Activated naive CD4-positive, alpha-beta T cell (primary cell): Measurements from ENCODE around the gene FIBP.

ENCODE experiments used
- DNase-seq, 4 experiments: peaks; one replicate each; lab custom pipeline; 2025; lab: John Stamatoyannopoulos, UW

Gene FIBP

GRCh38 chr11:65870706-65871681 lies 17.3 kb downstream of the FIBP start:
- no peak for DNase-seq

DNA sequence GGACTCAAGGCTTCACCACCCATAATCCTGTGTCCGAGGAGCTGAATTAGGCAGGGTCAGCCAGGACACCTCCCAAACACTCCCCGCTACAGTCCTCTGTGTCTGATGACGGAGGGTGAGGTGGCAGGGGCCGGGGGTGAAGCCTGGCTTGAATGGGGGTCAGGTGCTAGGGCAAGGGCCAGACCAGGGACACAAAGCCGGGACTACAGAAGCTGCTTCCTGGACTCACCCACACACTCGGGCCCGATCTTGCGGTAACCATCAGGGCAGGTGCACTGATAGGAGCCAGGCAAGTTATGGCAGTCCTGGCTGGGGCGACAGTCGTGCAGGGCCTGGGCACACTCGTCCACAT lies 18.0 kb downstream of the FIBP start:
- no peak for DNase-seq

- DNase-seq: no peak
Observed at GRCh38 chr11:65869643-65870306, 18.5 kb downstream of the FIBP start.

- DNase-seq: no peak
Observed at GRCh38 chr11:65868907-65869306, 19.4 kb downstream of the FIBP start.

DNA sequence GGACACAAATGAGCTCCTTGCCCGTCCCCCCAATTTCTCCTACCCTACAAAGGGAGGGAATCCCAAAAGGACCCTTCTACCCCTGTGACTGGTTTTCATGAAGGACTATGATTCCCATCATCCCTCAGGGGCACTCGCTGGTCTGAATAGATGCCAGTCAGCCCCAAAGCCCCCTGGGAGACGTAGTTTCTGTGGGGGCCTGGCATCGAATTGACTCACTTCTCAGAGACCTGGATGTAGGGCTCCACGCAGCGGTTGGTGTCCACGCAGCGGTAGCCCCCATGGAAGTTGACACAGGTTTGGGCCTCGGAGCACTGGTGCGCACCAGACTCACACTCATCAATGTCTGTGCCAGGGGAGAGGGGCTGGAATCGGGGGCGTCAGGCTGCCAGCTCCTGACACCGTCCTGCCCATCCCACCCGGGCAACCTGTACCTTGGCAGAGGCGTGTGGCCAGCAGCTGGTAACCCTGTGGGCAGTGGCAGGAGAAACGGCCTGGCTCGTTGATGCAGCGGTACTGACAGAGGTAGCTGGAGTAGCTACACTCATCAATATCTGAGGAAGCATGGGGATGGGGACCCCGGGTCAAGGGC lies 20.1 kb downstream of the FIBP start:
- no peak for DNase-seq

- DNase-seq: no peak
Observed at GRCh38 chr11:65867284-65868071, 20.8 kb downstream of the FIBP start.

GRCh38 chr11:65866509-65867283 lies 21.6 kb downstream of the FIBP start:
- DNase-seq: no peak

DNA sequence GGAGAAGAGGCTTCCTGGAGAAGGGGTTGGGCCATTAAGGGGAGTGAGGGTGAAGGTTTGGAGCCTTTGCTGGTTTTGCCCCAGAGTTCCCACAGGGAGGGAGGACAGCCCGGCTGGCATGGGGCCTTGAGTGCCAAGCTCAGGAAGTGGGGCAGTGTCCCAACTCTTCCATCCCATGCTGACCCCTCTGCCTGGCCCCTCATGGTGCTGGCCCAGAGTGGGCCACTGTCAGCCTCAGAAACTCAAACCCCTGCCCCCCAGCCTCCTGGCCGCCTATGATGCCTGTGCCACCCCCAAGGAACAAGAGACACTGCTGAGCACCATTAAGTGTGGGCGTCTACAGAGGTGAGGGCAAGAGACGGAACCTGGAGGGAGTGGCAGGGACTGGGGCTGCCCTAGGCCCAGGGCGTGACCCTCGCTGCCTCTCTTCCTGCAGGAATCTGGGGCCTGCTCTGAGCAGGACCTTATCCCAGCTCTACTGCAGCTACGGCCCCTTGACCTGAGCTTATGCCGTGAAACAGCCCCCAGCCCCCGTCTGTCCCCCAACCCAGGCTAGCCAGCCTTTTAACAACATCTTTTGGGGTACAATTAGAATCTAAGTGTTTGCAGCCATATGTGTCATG lies 22.6 kb downstream of the FIBP start:
- DNase-seq: no peak

DNA sequence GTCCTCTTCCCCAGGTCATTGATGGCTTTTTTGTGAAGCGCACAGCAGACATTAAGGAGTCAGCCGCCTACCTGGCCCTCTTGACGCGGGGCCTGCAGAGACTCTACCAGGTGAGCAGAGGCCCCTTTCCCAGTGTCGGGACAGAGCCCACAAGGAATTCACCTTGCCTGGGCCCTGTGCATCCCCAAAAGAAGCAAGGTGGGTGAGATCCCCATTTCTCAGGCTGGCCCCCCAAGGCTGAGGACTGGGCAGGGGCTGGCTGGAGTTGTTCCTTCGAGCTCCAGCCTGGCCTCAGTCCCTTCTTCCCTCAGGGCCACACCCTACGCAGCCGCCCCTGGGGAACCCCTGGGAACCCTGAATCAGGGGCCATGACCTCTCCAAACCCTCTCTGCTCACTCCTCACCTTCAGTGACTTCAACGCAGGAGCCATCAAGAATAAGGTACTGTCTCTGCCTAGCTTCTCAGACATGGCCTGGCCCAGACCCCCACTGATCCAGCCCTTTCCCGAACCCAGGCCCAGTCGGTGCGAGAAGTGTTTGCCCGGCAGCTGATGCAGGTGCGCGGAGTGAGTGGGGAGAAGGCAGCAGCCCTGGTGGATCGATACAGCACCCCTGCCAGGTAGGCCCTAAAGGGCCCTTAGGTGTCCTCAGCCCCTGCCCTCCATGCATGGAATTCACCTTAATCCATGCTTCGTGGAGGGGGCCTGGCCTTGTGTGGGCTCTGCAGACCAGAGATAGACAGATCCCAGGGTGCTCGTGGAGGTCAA lies 23.4 kb downstream of the FIBP start:
- DNase-seq: no peak

GRCh38 chr11:65863889-65864705 lies 24.2 kb downstream of the FIBP start:
- no peak for DNase-seq

DNA sequence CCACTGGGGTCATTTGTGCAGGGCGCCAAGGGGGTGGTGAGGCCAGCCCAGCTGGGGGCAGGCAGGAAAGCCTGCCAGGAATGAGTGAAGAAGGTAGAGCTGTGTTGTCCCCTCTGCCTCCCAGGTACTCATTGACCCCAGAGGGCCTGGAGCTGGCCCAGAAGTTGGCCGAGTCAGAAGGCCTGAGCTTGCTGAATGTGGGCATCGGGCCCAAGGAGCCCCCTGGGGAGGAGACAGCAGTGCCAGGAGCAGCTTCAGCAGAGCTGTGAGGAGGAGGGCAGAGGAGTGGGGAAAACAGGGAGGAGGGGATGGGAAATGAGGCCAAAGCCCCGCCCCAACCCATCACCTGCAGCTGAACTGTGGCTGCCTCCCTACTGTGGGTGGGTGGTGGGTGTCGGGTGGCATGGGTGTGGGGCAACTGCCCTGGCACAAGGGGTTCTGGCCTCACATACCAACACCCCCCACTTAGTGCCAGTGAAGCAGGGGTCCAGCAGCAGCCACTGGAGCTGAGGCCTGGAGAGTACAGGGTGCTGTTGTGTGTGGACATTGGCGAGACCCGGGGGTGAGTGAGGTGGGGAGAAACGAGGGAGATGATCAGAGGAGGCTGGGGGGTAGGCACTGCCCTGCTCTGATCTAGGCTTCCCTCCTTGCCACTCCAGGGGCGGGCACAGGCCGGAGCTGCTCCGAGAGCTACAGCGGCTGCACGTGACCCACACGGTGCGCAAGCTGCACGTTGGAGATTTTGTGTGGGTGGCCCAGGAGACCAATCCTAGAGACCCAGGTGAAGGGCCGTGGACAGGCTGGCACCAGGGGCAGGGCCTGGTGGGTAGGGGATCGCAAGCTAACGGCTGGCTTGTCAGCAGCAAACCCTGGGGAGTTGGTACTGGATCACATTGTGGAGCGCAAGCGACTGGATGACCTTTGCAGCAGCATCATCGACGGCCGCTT lies 25.1 kb downstream of the FIBP start:
- DNase-seq: no peak

GRCh38 chr11:65862191-65862735 lies 26.0 kb downstream of the FIBP start:
- DNase-seq: no peak

DNA sequence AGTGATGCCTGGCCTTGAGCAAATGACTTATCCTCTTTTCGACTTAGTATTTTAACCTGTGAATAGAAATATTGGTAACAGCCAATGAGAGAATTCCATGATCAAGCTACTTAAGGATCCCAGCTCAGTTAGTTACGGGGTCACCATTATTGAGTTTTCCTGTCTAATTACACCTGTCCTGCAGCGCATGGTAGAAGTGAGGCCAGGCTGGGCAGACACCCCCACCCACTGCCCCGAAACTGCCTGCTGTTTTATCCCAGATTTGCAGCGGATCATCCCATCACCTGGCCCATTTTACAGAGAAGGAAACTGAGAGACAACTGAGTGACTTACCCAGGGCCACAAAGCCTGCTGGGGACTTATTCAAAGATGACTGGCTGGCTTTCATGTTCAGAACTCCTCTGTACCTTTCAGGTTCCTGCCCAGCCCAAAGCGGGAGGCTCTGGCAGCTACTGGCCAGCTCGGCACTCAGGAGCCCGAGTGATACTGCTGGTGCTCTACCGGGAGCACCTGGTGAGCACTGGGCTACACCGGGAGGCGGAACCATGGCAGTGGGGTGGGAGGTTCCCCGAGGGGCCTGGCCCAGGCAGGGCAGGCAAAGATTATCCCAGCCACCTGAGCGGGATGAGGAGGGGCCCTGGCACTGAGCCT lies 26.6 kb downstream of the FIBP start:
- DNase-seq: no peak

- no peak for DNase-seq
Observed at GRCh38 chr11:65861165-65861505, 27.1 kb downstream of the FIBP start.

DNA sequence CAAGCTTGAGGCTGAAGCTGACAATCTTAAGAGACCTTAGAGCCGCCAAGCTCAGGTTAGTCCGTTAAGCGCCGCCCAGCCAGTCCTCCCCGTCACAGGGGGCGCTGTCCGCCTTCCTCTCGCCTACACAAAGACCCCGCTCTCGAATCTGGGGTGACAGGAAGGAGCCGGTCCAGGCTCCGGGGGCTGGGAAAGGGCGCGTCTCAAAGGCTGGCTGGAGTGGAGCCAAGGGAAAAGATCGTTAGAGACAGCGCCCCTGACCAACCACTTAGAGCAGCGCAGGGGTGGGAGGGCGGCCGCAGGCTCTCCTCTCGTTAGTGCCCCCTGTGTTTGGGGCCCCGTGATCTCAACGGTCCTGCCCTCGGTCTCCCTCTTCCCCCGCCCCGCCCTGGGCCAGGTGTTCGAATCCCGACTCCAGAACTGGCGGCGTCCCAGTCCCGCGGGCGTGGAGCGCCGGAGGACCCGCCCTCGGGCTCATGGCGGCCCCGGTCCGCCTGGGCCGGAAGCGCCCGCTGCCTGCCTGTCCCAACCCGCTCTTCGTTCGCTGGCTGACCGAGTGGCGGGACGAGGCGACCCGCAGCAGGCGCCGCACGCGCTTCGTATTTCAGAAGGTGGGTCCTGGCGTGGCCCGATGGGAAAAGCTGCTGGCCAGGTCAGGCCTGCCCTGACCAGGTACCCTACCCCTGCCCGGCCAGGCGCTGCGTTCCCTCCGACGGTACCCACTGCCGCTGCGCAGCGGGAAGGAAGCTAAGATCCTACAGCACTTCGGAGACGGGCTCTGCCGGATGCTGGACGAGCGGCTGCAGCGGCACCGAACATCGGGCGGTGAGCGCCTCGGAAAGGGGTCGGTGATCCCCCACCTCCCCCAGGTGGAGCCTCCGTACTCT lies 27.8 kb downstream of the FIBP start, which contains the start of gene MUS81:
Gene MUS81 (plus strand): TSS at position 156 of the 887 bp plus-strand sequence. CDS start 321 bp downstream, at position 477.
- peak; percentile 92 to 96 (median 95) for DNase-seq

DNA sequence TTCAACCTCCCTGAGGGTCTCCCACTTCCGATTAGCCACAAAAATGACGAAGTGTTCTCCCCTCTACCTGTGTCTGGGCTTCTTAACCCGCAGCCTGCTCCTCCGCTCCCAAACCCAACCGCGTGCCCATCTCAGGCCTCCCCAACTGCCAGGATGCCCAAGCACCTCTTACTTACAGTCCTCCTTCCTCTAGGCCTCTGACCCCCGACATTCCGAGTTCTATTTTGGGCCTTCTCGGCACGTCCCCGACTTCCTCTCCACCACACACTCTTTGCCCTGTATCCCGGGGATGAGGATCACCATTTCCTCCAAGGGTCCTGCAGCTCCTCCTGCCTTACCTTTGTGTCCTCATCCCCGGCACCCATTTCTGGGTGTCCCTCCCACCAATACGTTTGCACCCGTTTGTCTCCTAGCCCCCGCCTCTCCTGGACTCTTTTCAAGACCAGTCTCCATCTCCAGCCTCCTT lies 28.4 kb downstream of the FIBP start:
- DNase-seq: peak in 1 of 4 experiments; percentile 51
